Mononuclear cell (primary cell): ENCODE results near the gene ZNF630. TPM values are rescaled to one million over a fixed set of nuclear protein-coding genes. Genes with fewer than 3 reads are reported as not detected.
"Not testable (repeated sequence)": the region's sequence is repeated elsewhere in the genome, so short reads cannot be mapped to it uniquely, and the experiment has no call there.

Experiments
- H3K27me3 ChIP-seq: 2 replicates; pipeline ENCODE4 v1.6.0; 2011; ENCODE audit warnings: low read length, control low read depth; ENCODE audit not compliant: insufficient read depth
- H3K4me1 ChIP-seq: 2 replicates; pipeline ENCODE4 v1.5.1; 2011; ENCODE audit warnings: mild to moderate bottlenecking, low read length, control low read depth; ENCODE audit not compliant: insufficient read depth
- H3K4me3 ChIP-seq: 2 replicates; pipeline ENCODE4 v1.5.1; 2011; ENCODE audit warnings: mild to moderate bottlenecking, low read length, moderate library complexity
- H3K9me3 ChIP-seq: 2 replicates; pipeline ENCODE4 v1.5.1; 2011; ENCODE audit warnings: low read depth, mild to moderate bottlenecking, control low read depth, low read length
- total RNA-seq: library from RNA; depleted of rRNA; stranded (reverse); fragments of >200 nt; gene quantifications from one replicate; pipeline ENCODE4 v1.2.3, GENCODE V29; 2012

Gene ZNF630
- total RNA-seq = 1.6 TPM

DNA sequence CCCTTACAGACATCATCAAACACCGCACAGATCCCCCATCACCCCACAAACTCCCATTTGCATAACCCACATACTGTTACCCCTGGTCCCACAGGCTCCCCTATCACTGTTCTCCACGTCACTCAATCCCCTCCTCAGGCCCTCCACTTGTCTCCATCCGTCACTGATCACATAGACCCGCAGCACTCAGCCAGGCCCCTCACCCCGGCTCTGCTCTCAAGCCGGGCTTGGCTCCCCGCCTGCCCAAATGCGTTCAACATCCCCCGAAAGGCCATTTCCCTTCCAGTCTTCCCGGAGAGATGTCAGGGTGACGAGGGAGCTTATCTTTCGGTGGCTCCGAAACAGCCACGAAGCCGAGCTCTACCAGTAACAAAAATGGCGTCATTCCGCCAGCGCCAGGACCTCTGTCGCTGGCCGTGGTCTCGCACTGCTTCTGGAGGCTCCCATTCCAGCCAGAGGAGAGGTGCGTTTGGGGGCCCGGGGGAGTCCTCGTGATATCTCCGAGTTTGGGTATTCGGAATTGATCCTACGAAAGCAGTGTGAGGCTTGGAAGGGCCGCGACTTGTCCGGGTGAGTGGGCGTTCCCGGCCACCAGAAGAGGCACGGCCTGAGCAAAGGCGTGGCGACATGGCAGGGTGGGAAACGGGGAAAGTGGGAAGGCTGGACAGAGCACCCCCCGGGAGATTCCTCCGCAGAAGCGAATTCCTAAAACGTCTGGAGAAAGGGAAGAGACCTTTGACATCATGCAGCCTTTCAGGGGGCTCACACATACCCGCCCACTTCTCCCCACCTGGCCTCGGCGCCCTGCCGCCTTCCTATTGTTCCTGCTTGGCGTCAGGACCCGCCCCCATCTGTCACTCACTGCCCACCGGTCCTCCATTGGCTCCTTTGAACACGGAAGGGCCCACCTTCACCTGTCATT, at the start of gene ZNF630:
ZNF630 (minus strand) TSS at position 577 of the 922 bp plus-strand sequence. CDS start 4,754 bp downstream, outside the sequence.
- H3K4me3 ChIP-seq = peak within 1 kb of the TSS; percentile 71
- no peaks in the 10 kb centered on the region for H3K9me3 ChIP-seq
- H3K27me3 ChIP-seq = no peaks in the 10 kb centered on the region
- H3K4me1 ChIP-seq = no peaks in the 10 kb centered on the region

DNA sequence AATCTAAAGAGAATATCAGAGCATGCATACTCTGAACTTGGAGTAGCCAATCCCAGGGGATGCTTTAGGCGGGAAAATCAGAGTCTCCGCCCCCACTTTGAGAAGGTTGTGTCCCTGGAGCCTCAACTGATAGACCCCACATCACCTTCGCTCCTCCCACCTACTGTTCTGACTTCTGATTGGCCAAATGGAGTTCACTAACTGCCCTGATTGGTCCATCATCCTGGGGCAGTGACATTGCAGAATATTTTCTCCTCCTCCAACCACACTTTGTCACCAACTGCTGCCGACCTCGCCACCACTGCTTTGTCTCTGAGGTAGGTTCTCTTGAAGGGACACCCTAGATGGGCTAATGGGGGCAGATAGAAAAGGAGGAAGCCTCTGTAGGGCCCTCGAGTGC, 36.3 kb upstream of the ZNF630 start:
- Histone ChIP-seq H3K9me3 (no peaks in the 10 kb centered on the region), H3K4me1 (no peaks in the 10 kb centered on the region)

DNA sequence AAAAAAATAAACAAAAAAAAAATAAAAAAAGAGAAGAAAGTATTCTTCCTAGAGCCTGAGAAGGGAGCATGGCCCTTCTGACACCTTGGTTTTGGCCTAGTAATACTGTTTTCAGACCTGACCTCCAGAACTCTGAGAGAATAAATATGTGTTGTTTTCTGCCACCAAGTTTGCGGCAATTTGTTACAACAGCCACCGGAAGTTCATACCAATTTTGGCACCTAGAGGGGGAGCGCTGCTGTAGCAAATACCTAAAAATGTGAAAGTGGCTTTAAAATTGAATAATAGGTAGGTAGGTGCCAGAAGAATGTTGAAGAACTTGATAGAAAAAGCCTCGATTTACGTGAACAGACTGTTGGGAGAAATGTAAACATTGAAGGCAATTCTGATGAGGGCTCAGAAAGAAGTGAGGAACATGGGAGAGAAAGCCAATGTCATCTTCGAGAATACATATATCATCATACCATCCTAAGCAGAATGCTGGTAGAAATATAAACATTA, 31.5 kb upstream of the ZNF630 start:
- no peaks in the 10 kb centered on the region for H3K27me3 ChIP-seq
- no peaks in the 10 kb centered on the region for H3K4me1 ChIP-seq
- no peaks in the 10 kb centered on the region for H3K9me3 ChIP-seq
- no peak overlapping the region for H3K4me3 ChIP-seq

More for the DNA sequence above, 36.3 kb upstream of the ZNF630 start:
- Histone ChIP-seq H3K27me3 (no peaks in the 10 kb centered on the region), H3K4me3 (no peak overlapping the region)

DNA sequence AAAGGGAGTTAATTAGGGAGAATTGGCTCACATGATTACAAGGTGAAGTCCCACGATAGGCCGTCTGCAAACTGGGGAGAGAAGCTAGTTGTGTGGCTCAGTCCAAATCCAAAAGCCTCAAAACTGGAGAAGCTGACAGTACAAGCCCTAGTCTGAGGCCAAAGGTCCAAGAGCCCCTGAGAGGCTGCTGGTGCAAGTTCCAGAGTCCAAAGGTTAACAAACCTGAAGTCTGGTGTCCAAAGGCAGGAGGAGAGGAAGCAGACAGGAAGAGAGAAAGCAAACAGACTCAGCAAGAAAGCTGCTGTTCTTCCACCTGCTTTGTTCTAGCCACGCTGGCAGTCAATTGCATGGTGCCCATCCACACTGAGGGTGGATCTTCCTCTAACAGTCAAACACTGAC, 30.0 kb upstream of the ZNF630 start:
- Histone ChIP-seq H3K4me1 (no peaks in the 10 kb centered on the region), H3K9me3 (no peaks in the 10 kb centered on the region), H3K27me3 (no peaks in the 10 kb centered on the region), H3K4me3 (no peak overlapping the region)

DNA sequence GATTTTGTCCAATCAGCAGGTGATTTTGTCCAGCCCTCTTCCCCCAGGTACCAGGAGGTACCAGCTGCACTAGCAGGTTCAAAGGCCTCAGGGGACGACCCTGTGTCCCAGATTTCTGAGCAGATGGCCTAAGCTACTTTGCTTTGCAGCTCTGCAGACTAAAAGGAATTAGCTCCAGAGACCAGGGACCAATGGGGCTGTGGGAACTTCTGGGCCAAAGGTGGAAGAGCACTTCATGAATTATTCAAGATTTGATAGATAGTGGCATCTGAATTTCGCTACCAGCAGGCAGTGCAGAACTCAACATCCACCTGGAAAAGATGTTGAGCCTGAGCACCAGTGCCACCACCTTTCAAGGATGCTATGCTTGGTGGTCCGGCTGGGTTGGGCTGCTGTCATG, 21.1 kb upstream of the ZNF630 start:
- not testable (repeated sequence) for H3K4me3 ChIP-seq, H3K27me3 ChIP-seq, H3K9me3 ChIP-seq, H3K4me1 ChIP-seq

DNA sequence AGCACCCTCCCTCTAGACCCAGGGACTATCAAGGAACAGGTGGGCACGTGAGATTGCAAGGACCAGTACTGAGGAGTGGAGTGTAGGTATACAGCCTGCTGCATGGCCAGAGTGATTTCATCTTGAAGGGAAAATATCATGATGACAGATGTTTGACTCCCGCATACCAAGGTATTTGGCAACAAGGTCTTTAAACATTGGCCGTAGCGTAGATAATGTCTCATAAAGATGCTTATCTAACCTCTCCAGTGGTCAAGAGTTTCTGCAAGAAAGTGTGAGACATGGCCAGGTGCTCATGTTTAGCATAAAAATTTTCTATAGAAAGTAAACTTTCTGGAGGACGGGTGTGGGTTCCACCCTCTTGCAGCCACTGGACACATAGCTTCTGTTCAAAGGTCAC, 18.7 kb upstream of the ZNF630 start:
- Histone ChIP-seq H3K9me3 (no peaks in the 10 kb centered on the region), H3K4me1 (no peaks in the 10 kb centered on the region), H3K27me3 (no peaks in the 10 kb centered on the region)

DNA sequence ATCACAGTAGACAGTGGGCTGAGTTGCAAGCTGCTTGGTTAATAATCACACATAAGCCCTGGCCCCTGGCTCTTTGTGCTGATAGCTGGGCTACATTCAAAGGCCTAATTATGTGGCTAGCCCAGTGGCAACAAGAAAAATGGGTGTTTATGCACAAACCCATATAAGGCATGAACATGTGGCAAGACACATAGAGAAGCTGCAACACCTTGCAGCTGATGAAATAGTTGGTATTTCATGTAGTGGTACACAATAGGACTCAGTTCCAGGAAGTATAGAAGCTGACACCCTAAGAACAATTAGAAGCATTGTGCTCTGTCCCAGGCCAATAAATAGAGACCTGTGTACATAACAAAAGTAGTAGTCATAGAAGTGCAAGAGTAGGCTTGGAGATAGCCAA, 14.6 kb upstream of the ZNF630 start:
- Histone ChIP-seq H3K4me3 (no peak overlapping the region), H3K4me1 (no peaks in the 10 kb centered on the region), H3K9me3 (no peaks in the 10 kb centered on the region), H3K27me3 (no peaks in the 10 kb centered on the region)

More for the DNA sequence above, 18.7 kb upstream of the ZNF630 start:
- no peak overlapping the region for H3K4me3 ChIP-seq

DNA sequence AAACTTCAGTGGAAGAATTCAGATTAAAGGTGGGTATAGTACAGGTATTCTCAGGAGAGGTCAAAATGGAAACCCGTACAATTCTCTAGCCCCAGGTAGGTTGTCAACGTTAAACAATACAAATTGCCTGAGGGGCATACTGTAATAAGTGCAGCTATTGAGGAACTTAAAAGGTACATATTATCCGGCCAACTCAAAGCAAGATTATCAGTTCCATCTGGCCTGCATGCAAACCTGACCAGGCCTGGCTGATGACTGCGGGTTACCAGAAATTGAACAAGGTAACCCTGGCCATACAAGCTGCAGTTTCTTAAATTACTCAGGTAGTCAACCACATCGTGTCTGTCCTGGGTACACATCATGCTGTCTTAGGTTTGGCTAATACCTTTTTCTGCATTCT, 12.3 kb upstream of the ZNF630 start:
- Histone ChIP-seq H3K9me3 (no peaks in the 10 kb centered on the region), H3K4me1 (no peaks in the 10 kb centered on the region), H3K4me3 (no peak overlapping the region), H3K27me3 (no peaks in the 10 kb centered on the region)

DNA sequence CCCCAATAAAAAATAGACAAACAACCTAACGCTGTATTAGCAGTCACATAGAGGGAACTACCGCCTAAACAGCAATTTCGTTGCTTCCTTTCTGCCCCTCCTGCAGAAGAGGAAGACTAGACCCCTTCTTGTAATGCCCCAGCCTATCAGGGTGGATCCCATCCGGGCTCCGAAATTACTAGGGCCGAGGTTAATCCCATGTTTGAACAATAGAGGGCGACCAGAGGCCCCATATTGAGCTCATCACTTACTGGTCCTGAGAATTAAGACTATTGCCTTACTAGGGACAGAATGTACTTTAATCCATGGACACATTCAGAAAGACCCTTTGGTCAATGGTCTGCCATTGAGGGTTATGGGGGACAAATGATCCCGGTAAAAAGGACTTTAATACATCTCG, 11.8 kb upstream of the ZNF630 start:
- no peak overlapping the region for H3K4me3 ChIP-seq
- H3K4me1 ChIP-seq = no peaks in the 10 kb centered on the region
- no peaks in the 10 kb centered on the region for H3K27me3 ChIP-seq
- H3K9me3 ChIP-seq = no peaks in the 10 kb centered on the region

DNA sequence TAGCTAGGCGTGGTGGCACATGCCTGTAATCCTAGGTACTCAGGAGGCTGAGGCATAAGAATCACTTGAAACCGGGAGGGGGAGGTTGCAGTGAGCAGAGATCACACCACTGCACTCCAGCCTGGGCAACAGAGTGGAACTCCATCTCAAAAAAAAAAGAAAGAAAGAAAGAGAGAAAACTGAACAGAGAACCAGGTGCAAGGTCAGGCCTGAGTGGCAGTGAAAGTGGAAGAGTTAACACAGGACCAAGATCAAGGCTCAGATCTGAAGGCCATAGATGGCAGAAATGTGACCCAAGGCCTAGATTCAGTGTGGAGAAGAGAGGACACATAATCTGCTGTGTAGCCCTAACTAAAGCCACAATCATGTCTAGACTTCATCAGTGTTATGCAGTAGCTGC, 4.9 kb upstream of the ZNF630 start:
- H3K27me3 ChIP-seq = no peaks in the 10 kb centered on the region
- no peaks in the 10 kb centered on the region for H3K4me1 ChIP-seq
- no peak overlapping the region for H3K4me3 ChIP-seq
- H3K9me3 ChIP-seq = no peaks in the 10 kb centered on the region

DNA sequence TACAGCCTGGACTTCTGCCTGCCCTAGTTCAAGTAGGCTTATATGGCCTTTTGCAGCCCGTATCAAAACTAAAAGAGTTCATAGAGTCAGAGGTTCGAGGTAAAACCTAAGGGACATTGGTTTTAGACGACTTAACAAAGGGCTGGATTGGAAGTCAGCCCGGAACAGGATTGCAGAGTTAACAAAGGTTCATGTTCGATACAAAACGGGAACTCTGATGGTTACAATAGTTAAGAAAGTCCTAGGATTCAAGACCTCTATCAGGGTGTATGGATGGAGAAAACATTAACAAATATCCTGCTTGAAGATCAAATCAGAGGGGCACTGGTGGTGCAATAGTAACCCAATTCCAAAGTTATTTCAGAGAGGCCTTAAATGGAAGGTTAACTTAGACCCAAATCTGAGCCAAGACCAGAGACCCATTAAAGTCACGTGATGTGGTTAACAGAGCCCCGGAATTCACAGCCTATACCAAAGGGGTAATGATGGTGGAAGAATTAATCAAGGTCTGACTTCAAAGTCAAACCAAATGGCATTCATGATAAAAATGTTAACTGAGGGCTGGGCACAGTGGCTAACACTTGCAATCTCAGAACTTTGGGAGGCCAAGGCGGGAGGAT, 656 bp upstream of the ZNF630 start:
- Histone ChIP-seq H3K27me3 (no peaks in the 10 kb centered on the region), H3K9me3 (no peaks in the 10 kb centered on the region), H3K4me1 (no peaks in the 10 kb centered on the region), H3K4me3 (peak overlapping the region; percentile 71)

DNA sequence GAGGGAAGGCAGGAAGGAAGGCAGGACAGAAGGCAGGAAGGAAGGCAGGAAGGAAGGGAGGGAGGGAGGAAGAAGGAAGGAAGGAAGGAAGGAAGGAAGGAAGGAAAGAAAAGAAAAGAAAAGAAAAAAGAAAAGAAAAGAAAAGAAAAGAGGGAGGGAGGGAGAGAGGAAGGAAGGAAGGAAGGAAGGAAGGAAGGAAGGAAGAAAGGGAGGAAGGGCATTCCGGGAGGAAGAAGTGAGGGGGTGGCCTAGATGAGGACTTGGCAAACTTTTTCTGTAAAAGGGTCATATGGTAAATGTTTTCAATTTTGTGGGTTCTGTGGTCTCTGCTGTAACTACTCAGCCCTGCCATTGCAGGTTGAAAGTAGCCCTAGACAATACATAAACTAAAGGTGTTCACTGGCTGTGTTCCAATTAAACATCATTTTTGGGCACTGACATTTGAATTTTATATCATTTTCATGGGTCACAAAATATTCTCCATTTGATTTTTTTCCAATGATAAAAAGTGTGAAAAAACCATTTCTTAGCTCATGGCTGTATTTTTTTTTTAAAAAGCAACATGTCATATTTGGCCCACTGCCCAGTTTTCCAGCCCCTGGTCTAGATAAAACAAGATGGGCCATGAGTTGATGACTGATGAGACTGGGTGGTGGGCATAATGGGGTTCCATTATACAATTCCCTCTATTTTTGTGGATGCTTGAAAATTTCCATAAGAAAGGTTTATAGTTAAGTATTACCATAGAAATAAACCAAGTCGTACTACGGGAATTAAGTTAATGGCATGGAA, 3.1 kb downstream of the ZNF630 start:
- no peaks in the 10 kb centered on the region for H3K4me1 ChIP-seq

DNA sequence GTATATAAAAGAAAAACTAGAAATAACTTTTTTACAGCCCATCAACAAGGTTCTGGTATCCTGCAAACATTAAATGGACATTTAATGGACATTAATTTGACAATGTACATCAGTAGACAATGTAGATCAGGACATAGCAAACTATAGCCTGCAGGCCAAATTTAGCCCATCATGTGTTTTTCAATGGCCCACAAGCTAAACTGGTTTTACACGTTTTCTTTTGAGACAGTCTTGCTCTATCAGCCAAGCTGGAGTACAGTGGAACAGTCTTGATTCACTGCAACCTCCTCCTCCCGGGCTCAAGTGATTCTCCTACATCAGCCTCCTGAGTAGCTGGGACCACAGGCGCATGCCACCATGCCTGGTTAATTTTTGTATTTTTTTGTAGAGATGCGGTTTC, 7.2 kb downstream of the ZNF630 start:
- H3K4me3 ChIP-seq = no peak overlapping the region
- H3K4me1 ChIP-seq = no peaks in the 10 kb centered on the region
- H3K27me3 ChIP-seq = no peaks in the 10 kb centered on the region
- H3K9me3 ChIP-seq = peaks cover 6% of the 10 kb centered on the region

More for the DNA sequence above, 3.1 kb downstream of the ZNF630 start:
- H3K9me3 ChIP-seq = no peaks in the 10 kb centered on the region
- H3K27me3 ChIP-seq = no peaks in the 10 kb centered on the region
- H3K4me3 ChIP-seq = no peak overlapping the region

DNA sequence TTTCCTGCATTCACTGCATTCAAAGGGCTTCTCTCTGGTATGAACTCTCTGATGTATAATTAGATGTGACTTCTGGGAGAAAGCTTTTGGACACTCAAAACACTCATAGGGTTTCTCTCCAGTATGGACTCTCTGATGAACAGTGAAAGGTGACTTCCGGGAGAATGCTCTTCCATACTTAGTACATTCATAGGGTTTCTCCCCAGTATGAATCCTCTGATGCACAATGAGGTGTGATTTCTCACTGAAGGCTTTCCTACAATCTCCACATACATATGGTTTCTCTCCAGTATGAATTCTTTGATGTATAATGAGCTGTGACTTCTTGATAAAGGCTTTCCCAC, 12.2 kb downstream of the ZNF630 start:
- Histone ChIP-seq H3K27me3 (no peaks in the 10 kb centered on the region), H3K4me1 (no peaks in the 10 kb centered on the region), H3K9me3 (peaks cover 18% of the 10 kb centered on the region), H3K4me3 (no peak overlapping the region)
